GM18526 (cell line): Measurements from ENCODE around the gene AGFG2.

Experiments
- POLR2A ChIP-seq: IDR thresholded peaks from 3 replicates; pipeline ENCODE4 v1.6.1; 2011; ENCODE audit not compliant: insufficient read length; ENCODE audit errors: extremely low read depth

The AGFG2 gene

GRCh38 chr7:100547872-100548271, 8.9 kb downstream of the AGFG2 start:
- no peak for TF ChIP-seq POLR2A

DNA sequence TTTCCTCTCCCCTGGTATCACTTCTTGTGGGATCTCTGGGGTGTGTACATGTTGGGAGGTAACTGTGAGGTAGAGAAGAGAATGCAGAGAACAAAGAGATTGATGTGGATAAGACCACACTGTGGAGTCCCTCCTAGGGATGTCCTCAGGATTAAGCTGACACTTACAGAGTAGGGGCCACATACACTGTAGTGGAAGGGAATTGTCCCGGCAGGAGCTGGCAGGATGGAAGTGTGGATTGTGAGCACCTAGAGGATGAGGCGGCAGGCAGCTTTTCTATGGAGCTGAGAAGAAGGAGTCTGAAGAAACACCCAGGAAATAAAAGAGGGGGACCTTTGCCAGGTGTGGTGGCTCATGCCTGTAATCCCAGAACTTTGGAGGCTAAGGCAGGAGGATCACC, 13.5 kb downstream of the AGFG2 start:
- TF ChIP-seq POLR2A, result no peak

GRCh38 chr7:100553032-100553431, 14.0 kb downstream of the AGFG2 start:
- TF ChIP-seq POLR2A, result no peak

DNA sequence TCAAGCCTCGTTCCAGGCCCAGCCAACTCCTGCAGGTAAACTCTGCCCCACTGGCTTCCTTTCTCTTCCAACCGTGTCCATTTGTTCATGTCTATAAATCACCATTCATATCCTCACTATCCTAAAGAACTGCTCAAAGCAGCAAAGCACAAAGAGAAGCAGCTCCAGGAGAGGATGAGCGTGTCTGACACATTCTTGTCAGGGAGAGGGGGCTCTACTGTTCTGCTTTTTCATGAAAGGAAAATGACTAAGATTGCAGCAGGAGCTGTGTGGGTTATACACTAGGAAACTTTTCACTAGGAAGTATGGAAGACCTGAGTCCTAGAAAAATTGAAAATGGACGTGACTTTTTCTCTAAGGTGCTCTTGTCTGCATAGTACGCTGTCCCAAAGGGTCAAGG, 16.7 kb downstream of the AGFG2 start:
- TF ChIP-seq POLR2A, result no peak

DNA sequence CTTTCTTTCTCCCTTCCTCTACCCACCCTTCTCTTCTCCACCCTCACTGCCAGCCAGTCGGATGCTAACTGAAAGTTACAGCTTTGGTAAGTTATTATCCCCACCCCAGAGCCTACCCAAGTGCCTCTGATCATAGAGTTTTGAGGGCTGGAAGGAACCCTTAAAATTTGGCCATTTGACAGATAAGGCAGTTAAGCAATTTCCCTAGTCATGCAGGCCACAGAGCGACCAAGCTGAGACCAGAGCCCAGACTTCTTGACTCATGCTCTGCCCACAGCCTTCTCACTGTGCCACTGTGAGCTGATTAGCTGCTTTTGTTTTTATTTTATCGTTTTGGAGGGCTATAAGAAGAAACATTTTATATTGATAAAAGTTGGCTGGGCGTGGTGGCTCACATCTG, 17.5 kb downstream of the AGFG2 start:
- no peak for TF ChIP-seq POLR2A

GRCh38 chr7:100559127-100559526, 20.1 kb downstream of the AGFG2 start:
- TF ChIP-seq POLR2A, result no peak

- TF ChIP-seq POLR2A, result no peak
Measured at GRCh38 chr7:100561491-100562194, 22.6 kb downstream of the AGFG2 start.

- TF ChIP-seq POLR2A, result no peak
Measured at GRCh38 chr7:100562195-100563099, 23.4 kb downstream of the AGFG2 start.

- no peak for TF ChIP-seq POLR2A
Measured at GRCh38 chr7:100563100-100563564, 24.1 kb downstream of the AGFG2 start.

DNA sequence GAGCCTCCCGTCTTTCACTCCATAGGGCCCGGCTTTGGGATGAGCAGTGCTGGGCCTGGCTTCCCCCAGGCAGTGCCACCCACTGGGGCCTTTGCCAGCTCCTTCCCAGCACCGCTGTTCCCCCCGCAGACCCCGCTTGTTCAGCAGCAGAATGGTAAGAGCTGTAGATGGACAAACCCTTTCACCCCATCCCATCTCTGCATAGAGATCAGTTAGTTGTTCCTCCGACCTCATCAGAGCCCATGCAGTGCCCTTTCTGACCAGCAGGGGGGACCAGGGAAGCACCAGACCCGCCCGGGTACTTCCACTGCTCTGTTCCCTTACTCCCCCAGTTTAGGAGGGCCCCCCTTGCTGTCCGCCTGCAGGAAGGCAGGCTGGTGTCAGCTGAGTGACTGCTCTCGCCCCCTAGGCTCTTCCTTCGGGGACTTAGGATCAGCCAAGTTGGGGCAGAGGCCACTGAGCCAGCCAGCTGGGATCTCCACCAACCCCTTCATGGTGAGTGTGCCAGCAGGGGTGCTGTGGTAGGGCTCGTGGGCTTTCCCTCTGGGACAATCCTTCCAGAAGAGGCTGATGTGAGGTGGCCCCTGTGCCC, 24.9 kb downstream of the AGFG2 start:
- no peak for TF ChIP-seq POLR2A

- TF ChIP-seq POLR2A, result no peak
Measured at GRCh38 chr7:100565133-100565571, 26.1 kb downstream of the AGFG2 start.

DNA sequence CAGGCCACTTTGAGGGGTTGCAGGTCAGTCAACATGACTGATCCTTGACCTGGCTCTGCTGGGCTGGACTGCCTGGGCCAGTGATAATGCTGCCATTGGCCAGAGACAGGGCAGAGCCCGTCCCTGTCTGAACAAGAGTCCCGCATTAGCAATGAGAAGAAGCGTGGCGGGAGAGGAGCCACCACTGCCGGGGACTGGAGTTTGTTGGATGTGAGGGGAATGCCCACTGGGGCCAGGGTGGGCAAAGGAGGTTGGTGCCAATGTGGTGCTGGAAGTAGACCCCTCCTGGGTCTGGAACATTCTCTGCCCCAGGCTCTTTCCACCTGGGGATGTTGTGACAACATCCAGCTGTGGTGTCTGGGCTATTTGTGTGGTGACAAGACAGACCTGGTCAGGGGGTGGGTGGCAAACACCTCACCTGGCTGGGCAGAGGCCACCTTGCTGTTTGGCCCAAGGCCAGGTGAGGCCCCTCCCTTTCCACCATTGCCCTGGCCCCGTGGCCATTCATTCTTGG, 27.1 kb downstream of the AGFG2 start:
- TF ChIP-seq POLR2A, result no peak

- TF ChIP-seq POLR2A, result no peak
Measured at GRCh38 chr7:100567031-100567730, 28.2 kb downstream of the AGFG2 start.

GRCh38 chr7:100567751-100568175, 28.8 kb downstream of the AGFG2 start:
- no peak for TF ChIP-seq POLR2A

DNA sequence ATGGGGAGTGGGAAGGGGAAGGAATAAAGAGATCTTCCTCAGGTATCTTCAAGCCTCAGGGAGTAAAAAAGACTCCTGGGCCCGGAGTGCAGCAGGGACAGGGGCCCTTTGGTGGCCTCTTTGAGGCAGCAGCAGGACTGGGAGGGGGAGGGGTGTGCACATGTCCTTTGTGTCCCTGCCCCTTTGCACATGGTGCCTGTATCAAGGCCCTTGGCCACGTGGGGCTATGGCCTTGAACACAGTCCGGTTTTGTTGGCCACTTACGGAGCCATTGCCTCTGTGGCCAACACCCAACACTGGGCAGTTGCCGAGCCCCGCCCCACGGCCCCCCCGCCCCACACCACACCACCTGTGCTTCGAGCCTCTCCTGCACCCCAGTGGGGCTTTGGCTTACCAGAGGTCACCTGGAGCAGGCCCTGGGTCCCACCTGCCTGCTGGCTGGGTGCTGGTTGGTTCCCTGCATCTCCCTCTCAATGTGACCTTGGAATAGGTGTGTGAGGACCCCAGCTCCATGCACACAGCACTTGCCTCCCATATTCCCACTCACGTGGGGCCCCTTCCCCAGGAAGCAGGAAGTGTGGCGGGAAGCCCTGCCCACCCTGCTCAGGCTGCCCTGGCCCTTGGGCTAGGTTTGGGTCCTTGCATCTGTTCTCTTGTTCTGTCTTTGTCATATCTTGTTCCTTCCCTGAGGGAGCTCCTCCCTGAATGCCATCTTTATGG, 29.3 kb downstream of the AGFG2 start:
- peak; percentile 12 for TF ChIP-seq POLR2A
